22Rv1 (cell line): ENCODE results near the gene ZNF462.

Source experiments
- ZFX ChIP-seq: fragments of 450-650 bp; IDR thresholded peaks from 2 replicates; pipeline ENCODE4 v1.6.1; 2017; ENCODE audit warnings: antibody characterized with exemption, borderline replicate concordance
- TF ChIP-seq, protein P1 (sequence below): fragments of 450-650 bp; IDR thresholded peaks from 2 replicates; pipeline ENCODE4 v1.5.1; 2017; ENCODE audit warnings: mild to moderate bottlenecking

DNA sequence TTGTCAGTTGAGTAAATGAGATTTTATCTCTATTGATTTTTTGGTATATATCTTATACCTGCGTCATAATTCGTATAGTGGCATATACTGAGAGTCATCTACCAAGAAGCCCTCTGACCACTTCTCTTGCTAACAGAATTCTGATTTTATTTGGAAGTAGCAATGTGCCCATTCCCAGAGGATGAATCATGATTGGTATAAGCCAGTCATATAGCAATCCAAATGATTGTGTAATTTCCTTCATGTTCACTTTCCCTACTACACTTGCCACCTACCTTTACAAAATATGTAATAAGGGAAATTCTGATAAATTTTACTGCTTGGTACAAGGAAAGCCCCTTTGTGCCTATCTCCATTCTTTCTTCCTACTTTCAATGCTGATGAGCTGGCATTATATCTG, 16.1 kb upstream of the ZNF462 start:
- TF ChIP-seq, protein P1, sequence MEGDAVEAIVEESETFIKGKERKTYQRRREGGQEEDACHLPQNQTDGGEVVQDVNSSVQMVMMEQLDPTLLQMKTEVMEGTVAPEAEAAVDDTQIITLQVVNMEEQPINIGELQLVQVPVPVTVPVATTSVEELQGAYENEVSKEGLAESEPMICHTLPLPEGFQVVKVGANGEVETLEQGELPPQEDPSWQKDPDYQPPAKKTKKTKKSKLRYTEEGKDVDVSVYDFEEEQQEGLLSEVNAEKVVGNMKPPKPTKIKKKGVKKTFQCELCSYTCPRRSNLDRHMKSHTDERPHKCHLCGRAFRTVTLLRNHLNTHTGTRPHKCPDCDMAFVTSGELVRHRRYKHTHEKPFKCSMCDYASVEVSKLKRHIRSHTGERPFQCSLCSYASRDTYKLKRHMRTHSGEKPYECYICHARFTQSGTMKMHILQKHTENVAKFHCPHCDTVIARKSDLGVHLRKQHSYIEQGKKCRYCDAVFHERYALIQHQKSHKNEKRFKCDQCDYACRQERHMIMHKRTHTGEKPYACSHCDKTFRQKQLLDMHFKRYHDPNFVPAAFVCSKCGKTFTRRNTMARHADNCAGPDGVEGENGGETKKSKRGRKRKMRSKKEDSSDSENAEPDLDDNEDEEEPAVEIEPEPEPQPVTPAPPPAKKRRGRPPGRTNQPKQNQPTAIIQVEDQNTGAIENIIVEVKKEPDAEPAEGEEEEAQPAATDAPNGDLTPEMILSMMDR: no peak
- TF ChIP-seq ZFX: no peak
